ENCODE results near the gene DIS3L2.
"Not testable (repeated sequence)": the region's sequence is repeated elsewhere in the genome, so short reads cannot be mapped to it uniquely, and the experiment has no call there.

DIS3L2 gene

GRCh38 chr2:232310696-232311095 lies 349.2 kb downstream of the DIS3L2 start:
- no peak for DNase-seq

GRCh38 chr2:232313645-232314044 lies 352.1 kb downstream of the DIS3L2 start:
- DNase-seq = not testable (repeated sequence)

GRCh38 chr2:232315049-232315922 lies 353.8 kb downstream of the DIS3L2 start:
- peak; percentile 73 for DNase-seq

- DNase-seq = no peak
Observed at GRCh38 chr2:232315923-232316299, 354.4 kb downstream of the DIS3L2 start.

- DNase-seq = no peak
Observed at GRCh38 chr2:232316461-232317330, 355.2 kb downstream of the DIS3L2 start.

- no peak for DNase-seq
Observed at GRCh38 chr2:232318169-232318855, 356.8 kb downstream of the DIS3L2 start.

- no peak for DNase-seq
Observed at GRCh38 chr2:232319067-232319802, 357.7 kb downstream of the DIS3L2 start.

GRCh38 chr2:232319803-232320442 lies 358.4 kb downstream of the DIS3L2 start:
- no peak for DNase-seq

GRCh38 chr2:232320443-232320803 lies 358.9 kb downstream of the DIS3L2 start:
- DNase-seq = no peak

- DNase-seq = peak; percentile 33
Observed at GRCh38 chr2:232321156-232321816, 359.8 kb downstream of the DIS3L2 start.

GRCh38 chr2:232321817-232322559 lies 360.5 kb downstream of the DIS3L2 start:
- no peak for DNase-seq

GRCh38 chr2:232322560-232323327 lies 361.2 kb downstream of the DIS3L2 start:
- no peak for DNase-seq

GRCh38 chr2:232323328-232323650 lies 361.8 kb downstream of the DIS3L2 start:
- DNase-seq = no peak

GRCh38 chr2:232323967-232324366 lies 362.5 kb downstream of the DIS3L2 start:
- not testable (repeated sequence) for DNase-seq

- DNase-seq = no peak
Observed at GRCh38 chr2:232324778-232325177, 363.3 kb downstream of the DIS3L2 start.

GRCh38 chr2:232325324-232326273 lies 364.1 kb downstream of the DIS3L2 start:
- DNase-seq = peak; percentile 31

GRCh38 chr2:232326274-232327104 lies 365.0 kb downstream of the DIS3L2 start:
- DNase-seq = not testable (repeated sequence)
